Caco-2 (cell line): ENCODE measurements around the gene AMPH. TPM values are rescaled to one million over a fixed set of nuclear protein-coding genes. Genes with fewer than 3 reads are reported as not detected.

Source experiments
- BruUV-seq: library from RNA; stranded (reverse); fragments of 400-500 nt; replicated peaks from 2 replicates; lab custom pipeline; 2021; lab: Mats Ljungman, UMichigan
- CTCF ChIA-PET: fragments of 300-600 bp; sonication (Branson Sonifier 250); formaldehyde crosslinking; loops from one replicate; lab custom pipeline; 2022; ENCODE audit warnings: antibody characterized with exemption; lab: Charles Lee
- POLR2A ChIA-PET: fragments of 300-600 bp; sonication (Branson Sonifier 250); formaldehyde crosslinking; loops from one replicate; lab custom pipeline; 2022; ENCODE audit warnings: antibody characterized with exemption; lab: Charles Lee
- DNase-seq, 2 experiments: peaks; one replicate each; pipeline versions ENCODE4 v3.0.0 to v3.0.0-alpha.2; 2020 to 2022
- H3K27me3 ChIP-seq: replicated peaks from 2 replicates; pipeline ENCODE4 v1.6.0; 2011; ENCODE audit warnings: low read length; ENCODE audit not compliant: control insufficient read depth, insufficient read depth
- H3K36me3 ChIP-seq: 2 replicates; pipeline ENCODE4 v1.5.1; 2011; ENCODE audit warnings: low read length; ENCODE audit not compliant: control insufficient read depth, insufficient read depth
- H3K4me1 ChIP-seq: fragments of 250-450 bp; sonication (Bioruptor Pico); 2 replicates; pipeline ENCODE4 v1.5.1; 2020; ENCODE audit warnings: mild to moderate bottlenecking
- H3K4me3 ChIP-seq: 2 replicates; pipeline ENCODE4 v1.5.1; 2011; ENCODE audit warnings: low read depth, mild to moderate bottlenecking, control low read depth, low read length
- H3K9me3 ChIP-seq: fragments of 250-450 bp; sonication (Bioruptor Pico); 2 replicates; pipeline ENCODE4 v1.5.1; 2020; ENCODE audit warnings: mild to moderate bottlenecking, moderate library complexity
- H3K27ac Mint-ChIP-seq: one replicate; pipeline ENCODE4 v1.8.0; 2022; ENCODE audit warnings: mixed read lengths; ENCODE audit not compliant: unreplicated experiment
- H3K27me3 Mint-ChIP-seq: one replicate; pipeline ENCODE4 v1.8.0; 2022; ENCODE audit warnings: mixed read lengths; ENCODE audit not compliant: insufficient read depth, unreplicated experiment
- H3K36me3 Mint-ChIP-seq: one replicate; pipeline ENCODE4 v1.8.0; 2022; ENCODE audit warnings: mild to moderate bottlenecking, mixed read lengths; ENCODE audit not compliant: insufficient read depth, unreplicated experiment
- H3K4me1 Mint-ChIP-seq: one replicate; pipeline ENCODE4 v1.8.0; 2022; ENCODE audit warnings: low read depth, mixed read lengths; ENCODE audit not compliant: unreplicated experiment
- H3K4me3 Mint-ChIP-seq: one replicate; pipeline ENCODE4 v1.8.0; 2022; ENCODE audit warnings: mild to moderate bottlenecking, moderate library complexity, mixed read lengths; ENCODE audit not compliant: unreplicated experiment
- H3K9me3 Mint-ChIP-seq: one replicate; pipeline ENCODE4 v1.8.0; 2022; ENCODE audit warnings: mixed read lengths; ENCODE audit not compliant: unreplicated experiment
- CTCF ChIP-seq, 2 experiments: fragments of 200-600 bp in 1 of 2; IDR thresholded peaks; 1 replicate in 1 of 2; 2 replicates in 1 of 2; pipeline versions ENCODE4 v1.5.1 to v1.8.0; 2011 to 2022; ENCODE audit warnings: antibody characterized with exemption in 1 of 2, control low read depth in 1 of 2, inconsistent platforms in 1 of 2, low read depth in 1 of 2, low read length in 1 of 2, mild to moderate bottlenecking in 1 of 2, moderate library complexity in 1 of 2; ENCODE audit not compliant: insufficient read depth in 1 of 2, severe bottlenecking in 1 of 2, unreplicated experiment in 1 of 2
- intact Hi-C: fragments of 100-400 bp; cut with micrococcal nuclease; formaldehyde crosslinking; loops from one replicate; pipeline ENCODE4 v1.10.0; 2022; ENCODE audit not compliant: unreplicated experiment
- total RNA-seq: library from RNA; stranded (reverse); gene quantifications from 2 replicates; pipeline ENCODE4 v1.2.3, GENCODE V29; 2022

Gene AMPH
- total RNA-seq, 1 experiment from 2014 or later, result not detected

DNA sequence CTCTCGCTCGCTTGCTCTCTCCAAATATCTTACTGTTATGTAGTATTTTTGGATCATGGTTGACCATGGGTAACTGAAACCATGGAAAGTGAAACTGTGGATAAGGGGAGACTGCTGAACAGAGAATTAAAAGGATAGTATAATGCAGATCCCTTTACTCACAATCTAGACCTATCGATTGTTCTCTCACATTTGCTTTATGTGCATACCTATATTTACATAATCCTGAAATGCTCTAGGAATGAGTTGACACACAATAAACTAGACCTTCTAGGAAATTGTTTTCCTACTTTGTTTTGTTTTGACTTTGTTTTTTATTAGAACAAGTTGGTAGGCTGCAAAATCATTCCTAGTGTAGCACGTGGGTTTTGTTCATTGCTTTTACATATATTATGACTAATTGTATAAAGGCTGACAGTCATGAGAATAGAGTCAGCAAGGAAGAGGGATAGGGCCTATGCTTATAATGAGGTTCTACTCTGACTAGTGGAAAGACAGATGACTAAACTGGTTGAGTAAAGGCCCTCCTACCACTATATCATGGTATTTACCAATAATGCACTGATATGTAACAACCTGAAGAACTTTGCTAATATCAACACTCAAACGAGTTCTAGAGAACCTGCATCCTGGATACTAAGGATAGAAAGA is 182.5 kb downstream of the AMPH start:
- Mint-ChIP-seq H3K36me3 (no peaks in the 10 kb centered on the region), H3K4me1 (no peaks in the 10 kb centered on the region), H3K27ac (no peak overlapping the region), H3K9me3 (no peaks in the 10 kb centered on the region), H3K4me3 (no peak overlapping the region), H3K27me3 (peaks cover 4% of the 10 kb centered on the region)
- H3K27me3 ChIP-seq, result no peaks in the 10 kb centered on the region; the same call in 1 of the 2 replicates
- no TSS peak for BruUV-seq
- DNase-seq, result no peak
- TF ChIP-seq CTCF (IDR thresholded peaks at IDR 0.05; ENCODE audit: insufficient read depth in 1 of 2, low read depth in 1 of 2, low read length in 1 of 2, severe bottlenecking in 1 of 2, unreplicated experiment in 1 of 2), result no peak
- H3K9me3 ChIP-seq, result no peaks in the 10 kb centered on the region
- no peaks in the 10 kb centered on the region for H3K36me3 ChIP-seq
- no peaks in the 10 kb centered on the region for H3K4me1 ChIP-seq
- H3K4me3 ChIP-seq, result no peak overlapping the region
- ChIA-PET POLR2A (no interaction called here), CTCF (no interaction called here)
- intact Hi-C loops, result no loop called here

GRCh38 chr7:38448054-38448453 is 183.1 kb downstream of the AMPH start:
- H3K9me3 ChIP-seq, result no peaks in the 10 kb centered on the region
- H3K27me3 ChIP-seq, result no peaks in the 10 kb centered on the region; the same call in 1 of the 2 replicates
- Mint-ChIP-seq H3K4me3 (no peak overlapping the region), H3K36me3 (no peaks in the 10 kb centered on the region), H3K9me3 (no peaks in the 10 kb centered on the region), H3K4me1 (no peaks in the 10 kb centered on the region), H3K27me3 (no peaks in the 10 kb centered on the region), H3K27ac (no peak overlapping the region)
- POLR2A ChIA-PET, result no interaction called here
- H3K4me3 ChIP-seq, result no peak overlapping the region
- no peak for TF ChIP-seq CTCF (IDR thresholded peaks at IDR 0.05; ENCODE audit: insufficient read depth in 1 of 2, low read depth in 1 of 2, low read length in 1 of 2, severe bottlenecking in 1 of 2, unreplicated experiment in 1 of 2)
- no TSS peak for BruUV-seq
- intact Hi-C loops, result no loop called here
- H3K36me3 ChIP-seq, result no peaks in the 10 kb centered on the region
- DNase-seq, result no peak
- CTCF ChIA-PET, result no interaction called here
- H3K4me1 ChIP-seq, result no peaks in the 10 kb centered on the region

DNA sequence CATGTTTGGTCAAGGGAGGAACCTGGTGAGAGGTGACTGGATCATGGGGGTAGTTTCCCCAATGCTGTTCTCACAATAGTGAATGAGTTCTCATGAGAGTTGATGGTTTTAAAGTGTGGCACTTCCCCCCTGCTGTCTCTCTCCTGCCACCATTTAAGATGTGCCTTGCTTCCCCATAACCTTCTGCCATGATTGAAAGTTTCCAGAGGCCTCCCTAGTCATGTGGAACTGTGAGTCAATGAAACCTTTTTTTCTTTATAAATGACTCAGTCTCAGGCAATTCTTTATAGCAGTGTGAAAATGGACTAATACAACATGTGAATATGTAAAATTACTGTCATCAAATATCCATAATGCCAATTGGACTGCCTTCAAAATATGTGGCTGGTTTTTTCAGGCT is 192.2 kb downstream of the AMPH start:
- Mint-ChIP-seq H3K27ac (no peak overlapping the region), H3K4me1 (no peaks in the 10 kb centered on the region), H3K4me3 (no peak overlapping the region), H3K27me3 (peaks cover 4% of the 10 kb centered on the region), H3K36me3 (no peaks in the 10 kb centered on the region), H3K9me3 (no peaks in the 10 kb centered on the region)
- Histone ChIP-seq H3K27me3 (no peaks in the 10 kb centered on the region), H3K9me3 (no peaks in the 10 kb centered on the region), H3K36me3 (no peaks in the 10 kb centered on the region), H3K4me1 (no peaks in the 10 kb centered on the region), H3K4me3 (no peak overlapping the region)
- ChIA-PET POLR2A (no interaction called here), CTCF (no interaction called here)
- no peak for TF ChIP-seq CTCF (IDR thresholded peaks at IDR 0.05; ENCODE audit: insufficient read depth in 1 of 2, low read depth in 1 of 2, low read length in 1 of 2, severe bottlenecking in 1 of 2, unreplicated experiment in 1 of 2)
- BruUV-seq, result no TSS peak
- DNase-seq, result no peak
- intact Hi-C loops, result no loop called here
